HG03196 (cell line): ENCODE measurements around the gene CFAP61.
"Not testable (repeated sequence)": the region's sequence is repeated elsewhere in the genome, so short reads cannot be mapped to it uniquely, and the experiment has no call there.

Experiments
- ATAC-seq: cut with Tn5 transposase; IDR thresholded peaks from one replicate; pipeline ENCODE4 v1.9.1; 2021; ENCODE audit not compliant: unreplicated experiment

The CFAP61 gene

GRCh38 chr20:20085812-20086211 lies 33.5 kb downstream of the CFAP61 start:
- no peak for ATAC-seq

- no peak for ATAC-seq
Observed at GRCh38 chr20:20089018-20089417, 36.7 kb downstream of the CFAP61 start.

- no peak for ATAC-seq
Observed at GRCh38 chr20:20089939-20090338, 37.6 kb downstream of the CFAP61 start.

GRCh38 chr20:20092827-20093226 lies 40.5 kb downstream of the CFAP61 start:
- ATAC-seq: no peak

GRCh38 chr20:20094410-20094809 lies 42.1 kb downstream of the CFAP61 start:
- ATAC-seq: no peak

- ATAC-seq: no peak
Observed at GRCh38 chr20:20095114-20095872, 43.0 kb downstream of the CFAP61 start.

- ATAC-seq: no peak
Observed at GRCh38 chr20:20096421-20096820, 44.1 kb downstream of the CFAP61 start.

GRCh38 chr20:20100881-20101280 lies 48.5 kb downstream of the CFAP61 start:
- ATAC-seq: no peak

GRCh38 chr20:20102163-20102562 lies 49.8 kb downstream of the CFAP61 start:
- no peak for ATAC-seq

GRCh38 chr20:20102716-20103258 lies 50.5 kb downstream of the CFAP61 start:
- no peak for ATAC-seq

- ATAC-seq: no peak
Observed at GRCh38 chr20:20103486-20103885, 51.2 kb downstream of the CFAP61 start.

GRCh38 chr20:20123187-20123586 lies 70.9 kb downstream of the CFAP61 start:
- not testable (repeated sequence) for ATAC-seq

- ATAC-seq: no peak
Observed at GRCh38 chr20:20130399-20130798, 78.1 kb downstream of the CFAP61 start.

GRCh38 chr20:20134941-20135575 lies 82.7 kb downstream of the CFAP61 start:
- ATAC-seq: no peak

- no peak for ATAC-seq
Observed at GRCh38 chr20:20136313-20136712, 84.0 kb downstream of the CFAP61 start.

- ATAC-seq: no peak
Observed at GRCh38 chr20:20137851-20138250, 85.5 kb downstream of the CFAP61 start.

GRCh38 chr20:20138301-20139064 lies 86.2 kb downstream of the CFAP61 start:
- ATAC-seq: no peak

GRCh38 chr20:20139403-20139802 lies 87.1 kb downstream of the CFAP61 start:
- ATAC-seq: no peak

GRCh38 chr20:20143165-20143564 lies 90.8 kb downstream of the CFAP61 start:
- ATAC-seq: no peak

GRCh38 chr20:20143646-20144045 lies 91.3 kb downstream of the CFAP61 start:
- ATAC-seq: no peak

- ATAC-seq: no peak
Observed at GRCh38 chr20:20148779-20149178, 96.4 kb downstream of the CFAP61 start.

- ATAC-seq: no peak
Observed at GRCh38 chr20:20150241-20150640, 97.9 kb downstream of the CFAP61 start.
